ENCODE results near the gene DRGX.

The DRGX gene

DNA sequence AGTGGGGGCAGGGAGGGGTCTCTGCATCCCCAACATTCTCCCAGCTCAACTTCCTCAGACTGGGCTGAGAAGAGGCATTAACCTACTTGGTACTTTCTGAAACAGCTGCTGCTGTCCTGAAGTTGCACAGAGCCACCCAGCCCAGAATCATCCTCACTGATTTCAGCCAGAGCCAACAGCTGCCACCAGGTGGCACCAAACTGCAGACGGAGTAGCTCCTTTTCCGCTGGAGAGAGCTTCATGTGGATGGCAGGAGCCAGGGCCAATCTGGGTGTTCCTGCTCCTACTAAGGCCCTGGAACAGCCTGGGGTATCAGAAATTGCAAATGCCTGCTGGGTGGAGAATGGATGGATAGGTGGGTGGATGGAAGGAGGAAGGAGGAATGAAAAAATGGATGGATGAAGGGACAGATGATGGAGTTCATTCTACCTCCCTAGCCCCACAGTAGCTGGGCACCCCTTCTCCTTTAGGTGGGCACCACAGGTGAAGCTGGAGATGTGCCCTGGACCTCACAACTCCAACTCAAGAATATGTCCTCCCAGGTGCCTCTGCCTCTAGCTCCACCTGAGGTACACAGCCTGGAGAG is 11.8 kb upstream of the DRGX start:
- peak; percentile 67 for DNase-seq (ENCODE audit: low read depth)

DNA sequence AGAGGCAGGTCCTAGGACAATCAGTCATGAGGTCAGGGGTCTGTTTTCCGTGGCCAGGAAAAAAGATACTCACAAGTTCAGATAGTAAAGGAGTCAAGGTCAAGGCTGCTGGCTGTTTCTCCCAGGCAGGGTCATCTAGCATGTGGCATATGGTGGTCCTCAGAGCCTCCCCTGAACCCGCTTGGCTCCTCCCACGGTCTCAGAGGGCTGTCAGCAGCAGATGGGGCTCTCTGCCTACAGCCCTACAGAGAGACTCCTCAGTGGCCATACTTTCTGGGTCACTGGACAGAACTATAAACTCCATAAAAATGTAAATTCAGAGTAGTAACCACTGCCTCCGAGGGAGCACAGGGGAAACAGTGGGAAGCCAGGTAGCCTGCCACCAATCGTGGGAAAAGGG is 11.3 kb upstream of the DRGX start:
- DNase-seq (ENCODE audit: low read depth): no peak

DNA sequence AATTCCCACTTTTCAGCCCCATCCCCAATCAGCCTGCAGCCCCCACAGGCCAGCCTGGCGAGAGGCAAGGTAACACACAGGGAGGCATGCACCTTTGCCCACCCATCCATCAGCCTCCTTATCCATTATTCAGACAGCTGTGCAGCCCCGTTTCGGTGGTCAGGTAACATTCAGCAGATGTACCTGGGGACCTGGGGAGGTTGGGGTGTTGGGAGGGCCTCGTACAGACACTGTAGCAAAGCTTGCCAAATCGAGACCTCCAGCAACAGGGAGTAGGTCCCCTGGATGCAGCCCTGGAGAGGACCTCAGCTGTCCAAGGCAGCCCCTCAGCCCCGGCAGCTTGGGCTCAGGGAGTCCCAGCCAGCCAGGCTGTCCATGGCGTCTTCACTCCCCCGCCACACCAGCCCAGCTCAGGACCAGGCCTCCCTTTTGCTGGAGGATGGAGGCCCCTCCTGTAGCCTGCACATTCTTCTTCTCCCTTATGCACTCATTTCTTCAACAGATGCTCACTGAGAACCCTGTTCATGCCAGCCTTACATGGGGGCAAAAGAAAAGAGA is 8.5 kb upstream of the DRGX start:
- DNase-seq (ENCODE audit: low read depth): no peak

DNA sequence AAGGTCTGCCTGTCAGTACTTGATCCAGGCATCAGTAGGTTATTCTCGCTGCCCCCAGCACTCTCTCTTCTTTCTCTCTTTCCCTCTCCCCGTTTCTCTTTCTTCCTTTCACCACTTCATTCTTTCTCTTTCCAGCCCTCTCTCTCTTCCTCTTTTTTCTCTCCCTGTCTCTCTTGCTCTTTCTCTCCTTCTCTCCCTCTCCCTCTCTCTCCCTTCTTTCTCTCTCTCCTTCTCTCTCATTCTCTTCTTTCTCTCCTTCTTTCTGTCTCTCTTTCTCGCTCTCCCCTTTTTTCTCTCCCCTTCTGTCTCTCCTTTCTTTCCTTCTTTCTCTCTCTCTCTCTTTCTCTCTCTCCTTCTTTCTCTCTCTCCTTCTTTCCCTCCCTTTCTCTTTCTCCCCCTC is 7.5 kb upstream of the DRGX start:
- no peak for DNase-seq (ENCODE audit: low read depth)

DNA sequence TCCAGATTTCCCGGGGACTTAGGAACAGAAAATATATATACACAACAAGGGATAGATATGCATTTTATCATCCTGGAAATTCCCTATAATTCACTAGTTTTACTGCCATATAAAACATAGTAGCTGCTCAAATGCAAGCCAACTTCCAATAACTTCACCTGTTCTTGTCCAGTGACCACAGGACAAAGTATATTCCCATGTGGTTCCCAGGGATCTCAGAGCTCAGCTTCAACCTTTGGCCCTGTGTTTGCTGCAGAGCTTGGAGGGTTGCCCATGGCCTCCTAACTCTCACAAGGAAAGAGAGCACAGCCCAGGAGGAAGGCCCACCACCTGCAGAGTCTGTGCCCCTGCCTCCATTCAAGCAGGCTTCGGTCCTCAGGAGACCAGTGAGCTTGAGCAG is 4.5 kb upstream of the DRGX start:
- DNase-seq (ENCODE audit: low read depth): no peak

DNA sequence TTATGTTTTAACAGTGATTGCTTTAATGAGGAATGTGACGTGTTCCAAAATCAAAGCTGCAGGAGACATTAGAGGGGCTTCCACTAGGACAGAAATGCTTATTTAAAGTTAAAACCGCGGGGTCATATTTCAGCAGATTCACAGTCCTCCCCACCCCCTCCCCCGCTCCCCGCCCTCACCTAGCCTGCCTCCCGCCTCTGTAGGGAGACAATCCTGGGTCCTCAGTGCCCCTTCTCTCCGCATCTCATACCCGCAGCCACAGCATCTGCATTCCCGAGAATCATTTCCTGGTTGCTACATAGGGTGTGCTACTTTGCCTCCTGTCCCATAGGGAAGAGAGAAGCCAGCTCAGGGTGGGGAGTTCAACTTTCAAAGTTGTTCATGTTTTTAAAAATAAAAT is 3.1 kb upstream of the DRGX start:
- no peak for DNase-seq (ENCODE audit: low read depth)

DNA sequence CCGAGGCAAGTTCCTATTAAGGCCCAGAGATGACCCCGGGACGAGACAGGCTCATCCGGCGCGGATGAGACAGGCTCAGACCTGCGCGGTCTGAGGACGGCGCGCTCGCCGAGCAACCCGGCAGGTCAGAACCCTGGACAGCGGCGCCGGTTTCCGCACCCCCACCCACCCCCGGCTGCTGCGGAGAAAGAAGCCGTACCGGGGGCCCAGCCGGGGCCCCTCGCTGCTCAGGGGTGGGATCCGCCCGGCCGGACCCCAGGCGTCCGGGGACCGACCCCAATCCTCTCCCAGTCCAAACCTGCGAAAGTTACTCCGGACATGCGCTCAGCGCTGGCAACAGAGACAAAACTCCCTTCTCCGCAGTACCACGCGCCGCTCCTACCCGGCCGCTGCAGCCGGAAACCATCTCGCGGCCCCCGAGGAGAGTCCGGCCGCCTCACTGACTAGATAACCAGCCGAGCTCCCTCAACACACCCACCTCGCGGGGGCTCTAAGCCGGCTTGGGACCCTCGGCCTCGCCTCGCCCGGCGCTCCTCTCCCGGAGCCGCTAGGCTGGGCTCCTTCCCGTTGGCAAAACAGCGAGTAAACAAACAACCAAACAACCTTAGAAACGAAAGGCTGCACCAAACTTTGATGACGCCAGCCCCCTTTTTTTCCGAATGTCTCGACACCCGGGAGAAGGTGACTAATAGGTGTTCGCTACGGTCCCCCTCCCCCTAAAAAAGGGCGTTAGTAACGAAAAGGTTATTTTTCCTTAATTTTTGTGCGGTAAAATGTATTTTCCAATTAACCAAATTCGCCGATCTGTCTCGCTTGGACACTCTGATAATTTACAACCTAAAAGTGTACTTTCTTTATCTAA is 2.3 kb upstream of the DRGX start:
- peak; percentile 36 for DNase-seq (ENCODE audit: low read depth)

DNA sequence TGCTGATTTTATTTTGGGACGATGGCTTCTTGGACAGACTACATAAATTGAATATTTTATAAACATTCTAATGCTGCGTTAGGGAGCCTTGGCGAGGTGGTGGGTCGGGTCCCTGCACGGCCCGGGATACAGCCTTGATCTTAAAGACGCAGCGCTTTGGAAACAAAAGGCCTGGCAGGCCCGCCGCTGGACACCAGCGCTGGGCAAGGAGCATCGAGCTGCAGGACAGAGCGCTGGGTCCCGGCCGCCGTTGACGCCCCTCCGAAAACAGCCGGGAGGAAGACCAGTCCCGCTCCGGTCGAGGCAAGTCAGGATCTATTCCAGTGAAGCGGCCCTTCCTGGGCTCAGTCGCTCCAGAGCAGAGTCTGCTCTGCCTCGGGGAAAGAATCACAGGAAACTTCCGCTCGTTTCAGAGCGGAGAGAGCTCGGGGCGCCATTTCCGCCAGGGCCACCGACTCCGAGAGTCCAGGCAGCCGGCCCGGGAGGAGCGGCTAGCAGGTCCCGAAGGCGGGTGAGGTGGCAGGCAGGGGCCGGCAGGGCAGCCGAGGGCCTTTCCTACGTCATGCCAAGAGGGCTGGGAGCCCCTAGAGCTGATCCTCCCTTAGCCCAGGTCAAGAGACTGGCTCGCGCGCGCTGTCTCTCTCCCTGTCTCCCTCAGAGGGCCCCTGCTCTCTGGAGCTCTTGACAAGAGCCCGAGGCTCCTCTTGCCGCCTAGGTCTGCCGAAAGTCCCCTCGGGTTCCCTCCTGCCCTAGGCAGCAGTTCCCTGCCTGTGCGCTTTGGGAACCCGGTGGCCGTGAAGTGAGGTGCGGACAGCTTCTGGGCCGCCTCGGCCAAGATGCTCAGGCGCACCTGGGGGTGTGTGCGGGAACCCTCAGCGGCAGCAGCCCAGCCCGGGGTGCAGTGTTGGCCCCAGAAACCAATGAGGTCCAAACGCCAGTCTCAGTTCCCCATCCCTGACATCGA is 1.4 kb upstream of the DRGX start:
- no peak for DNase-seq (ENCODE audit: low read depth)

DNA sequence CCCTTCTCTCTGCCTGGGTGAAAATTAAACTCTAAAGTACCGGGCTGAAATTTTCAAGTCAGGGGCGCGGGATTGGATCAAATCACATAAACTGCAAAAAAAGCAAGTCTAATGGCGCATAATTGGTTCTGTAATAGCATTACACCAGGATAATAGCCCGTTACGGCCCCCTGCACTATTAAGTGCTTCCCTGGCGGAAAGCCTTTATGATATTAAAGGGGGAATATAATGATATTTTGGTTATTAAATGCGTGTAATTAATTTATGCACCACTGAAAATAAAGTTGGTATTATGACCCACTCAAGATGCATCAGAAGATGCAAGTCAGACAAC is 744 bp upstream of the DRGX start:
- no peak for DNase-seq (ENCODE audit: low read depth)

DNA sequence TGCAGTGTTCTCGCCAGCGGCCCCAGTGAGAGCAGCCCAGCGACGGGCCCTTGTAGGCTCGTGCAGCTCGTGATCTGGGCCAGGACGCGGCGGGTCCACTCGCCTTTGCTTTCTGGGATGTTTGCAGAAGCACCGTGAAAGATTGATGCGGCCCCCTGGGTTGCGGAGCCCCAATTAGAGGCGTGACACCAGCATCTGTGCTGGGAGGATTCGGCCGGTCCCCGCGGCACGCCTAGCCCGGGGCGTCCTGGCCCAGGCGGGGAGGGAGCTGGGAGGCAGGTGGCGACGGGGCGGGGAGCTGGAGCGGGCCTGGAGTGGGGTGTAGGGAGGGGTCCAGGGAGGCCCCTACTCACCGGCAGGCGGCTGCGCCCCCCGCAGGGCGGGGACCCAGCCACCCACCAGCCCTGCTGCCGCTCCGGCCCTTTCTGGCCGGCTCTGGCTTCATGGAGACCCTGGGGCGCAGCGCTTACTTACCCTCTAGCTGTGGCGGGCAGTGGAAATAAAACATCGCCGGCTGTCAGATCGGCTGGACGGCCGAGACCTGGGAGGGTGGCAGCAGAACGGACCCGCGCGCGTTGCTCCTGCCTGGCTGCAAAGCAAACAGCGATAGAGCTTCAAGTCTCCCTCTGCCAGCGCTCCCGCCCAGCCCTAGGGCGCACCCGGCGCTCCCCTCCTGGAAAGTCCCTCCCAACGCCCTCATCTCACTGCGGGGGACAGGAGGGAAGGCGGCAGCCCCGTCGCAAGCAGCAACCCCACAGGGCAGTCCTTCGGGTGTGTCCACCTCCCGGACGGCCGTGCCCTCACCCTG is 752 bp downstream of the DRGX start:
- no peak for DNase-seq (ENCODE audit: low read depth)

DNA sequence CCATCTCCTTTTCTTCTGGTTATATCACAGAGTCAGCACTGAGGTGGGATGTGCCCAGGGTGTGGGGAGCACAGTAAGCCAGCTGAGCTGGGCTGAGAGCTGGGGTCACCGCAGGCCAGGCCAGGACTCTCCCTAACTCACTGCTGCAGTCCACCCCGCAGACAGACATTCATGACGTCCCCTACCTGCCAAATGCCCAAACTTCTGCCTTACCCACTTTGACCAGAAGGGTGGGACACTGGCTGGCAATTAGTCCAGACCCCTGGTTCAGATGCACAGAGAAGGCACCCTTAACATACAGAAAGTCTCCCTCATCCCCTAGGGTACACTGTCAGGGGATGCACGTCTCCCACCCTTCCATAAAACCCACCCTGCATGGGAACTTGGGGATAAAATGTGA is 2.1 kb downstream of the DRGX start:
- DNase-seq (ENCODE audit: low read depth): no peak

DNA sequence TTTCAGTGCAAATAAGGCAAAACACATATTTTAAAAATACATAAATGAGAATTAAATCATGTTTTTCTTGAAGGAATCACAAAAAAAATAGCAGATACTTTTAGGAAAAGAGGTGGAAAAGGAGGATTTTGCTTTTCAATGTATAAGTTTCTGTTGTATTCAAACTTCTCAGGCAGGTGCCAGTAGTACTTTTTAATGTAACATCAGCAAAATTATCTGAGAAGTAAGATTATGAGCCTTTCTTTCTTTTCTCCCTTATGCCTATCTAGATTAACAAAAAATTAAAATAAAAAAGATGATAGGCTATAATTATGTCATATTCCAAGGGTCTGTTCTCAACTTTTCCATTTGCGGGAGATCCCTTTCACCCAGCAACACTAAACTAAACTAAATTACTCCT is 2.6 kb downstream of the DRGX start:
- no peak for DNase-seq (ENCODE audit: low read depth)

DNA sequence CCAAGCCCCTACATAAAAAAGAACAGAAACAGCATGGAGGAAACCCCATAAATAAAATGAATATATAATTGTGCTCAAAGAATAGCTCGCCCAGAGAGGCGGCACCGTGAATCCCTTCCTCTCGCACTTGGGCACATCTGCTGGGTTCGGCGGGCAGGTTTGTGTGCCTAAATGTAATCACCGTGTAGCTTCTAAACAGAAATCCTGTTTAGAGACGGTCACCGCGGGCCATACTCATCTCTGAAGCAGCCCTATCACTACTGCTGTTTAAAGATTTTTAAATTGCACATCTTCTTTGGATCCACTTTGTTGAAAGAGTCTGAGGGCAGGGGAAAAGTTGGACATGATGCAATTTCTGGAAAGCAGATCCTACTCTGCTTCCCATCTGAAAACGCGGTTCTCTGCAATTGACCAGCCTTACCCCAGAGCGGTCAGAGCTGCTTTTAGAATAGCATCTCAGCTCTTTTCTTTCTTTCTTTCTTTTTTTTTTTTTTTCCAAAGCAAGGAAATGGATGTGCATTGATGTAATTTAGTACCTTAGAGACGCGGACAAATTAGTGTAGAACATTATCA is 6.4 kb downstream of the DRGX start:
- DNase-seq (ENCODE audit: low read depth): no peak

DNA sequence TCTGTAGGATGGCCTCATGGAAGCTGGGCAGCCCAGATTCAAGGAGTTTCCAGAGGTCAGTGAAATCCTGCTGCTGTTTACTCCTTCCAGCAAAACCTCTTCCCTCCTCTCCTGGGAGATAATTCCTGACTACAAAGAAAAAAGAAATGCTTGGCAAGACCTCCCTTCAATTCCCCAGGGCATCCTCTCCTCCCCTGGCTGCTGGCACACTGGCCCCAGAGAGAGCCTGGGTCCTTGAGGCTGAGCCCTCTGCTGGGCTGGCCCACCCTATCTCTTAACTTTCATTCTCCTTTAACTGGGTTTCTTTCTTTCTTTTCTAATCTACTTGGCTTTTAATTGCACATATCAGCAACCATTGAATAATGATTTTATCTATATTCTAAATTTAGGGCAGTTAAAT is 7.7 kb downstream of the DRGX start:
- DNase-seq (ENCODE audit: low read depth): no peak

DNA sequence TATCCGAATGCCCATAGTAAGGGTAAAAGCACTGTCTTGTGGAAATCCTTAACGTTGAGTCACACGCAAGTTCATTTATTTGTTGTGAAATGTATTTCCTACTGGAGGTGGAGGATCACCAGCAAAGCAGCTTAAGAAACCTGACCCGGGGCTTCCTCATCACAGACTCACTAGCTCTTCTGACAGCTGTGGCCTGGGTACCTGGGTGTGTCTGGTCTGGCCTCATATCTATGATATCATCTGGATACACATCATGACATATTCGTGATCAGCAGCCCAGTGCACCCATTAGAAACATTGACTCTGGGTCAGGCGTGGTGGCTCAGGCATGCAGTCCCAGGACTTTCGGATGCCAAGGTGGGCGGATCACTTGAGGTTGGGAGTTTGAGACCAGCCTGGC is 8.8 kb downstream of the DRGX start:
- DNase-seq (ENCODE audit: low read depth): no peak

DNA sequence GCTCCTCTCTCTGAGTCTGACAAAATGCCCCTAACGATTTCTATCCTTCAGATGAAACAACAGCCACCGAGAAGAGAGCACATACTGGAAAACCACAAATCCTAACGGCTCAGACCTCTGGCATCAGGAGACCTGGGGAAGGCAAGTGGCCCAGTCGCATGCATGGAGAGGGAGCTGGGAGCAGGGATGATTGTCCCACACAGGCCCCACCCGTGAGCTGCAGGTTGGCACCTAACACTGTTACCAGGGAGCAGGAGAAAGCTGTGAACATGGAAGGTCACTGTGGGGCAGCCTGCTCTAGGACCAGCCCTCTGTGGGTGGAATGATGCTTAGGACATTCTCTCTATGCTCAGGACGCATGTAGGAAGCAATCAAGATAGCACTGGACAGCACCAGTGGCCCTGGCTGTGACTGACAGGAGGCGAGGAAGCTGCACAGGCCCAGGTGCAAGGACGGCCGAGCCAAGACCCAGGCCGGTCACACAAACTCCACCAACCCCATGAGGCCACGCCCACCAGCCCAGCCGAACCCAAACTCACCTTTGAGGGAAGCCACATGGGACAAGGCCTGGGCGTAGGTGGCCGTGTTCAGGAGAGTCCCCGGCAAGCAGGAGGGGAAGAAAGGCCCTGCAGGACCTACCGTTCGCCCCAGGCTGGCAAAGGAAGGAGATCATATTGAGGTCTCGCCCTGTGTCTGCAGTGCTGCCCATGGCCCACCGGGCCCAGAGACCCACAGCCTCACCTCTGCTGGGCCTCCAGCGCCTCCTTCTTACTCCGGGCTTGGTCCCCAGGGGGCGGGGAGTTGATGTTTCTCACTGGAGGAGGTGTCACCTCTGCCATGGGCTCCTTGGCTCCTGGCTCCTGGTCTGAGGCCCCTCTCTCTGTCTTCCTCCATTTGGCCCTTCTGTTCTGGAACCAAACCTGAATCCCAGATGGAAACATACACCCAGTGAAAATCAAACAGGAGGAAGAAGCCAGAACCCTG is 9.7 kb downstream of the DRGX start:
- DNase-seq (ENCODE audit: low read depth): no peak

DNA sequence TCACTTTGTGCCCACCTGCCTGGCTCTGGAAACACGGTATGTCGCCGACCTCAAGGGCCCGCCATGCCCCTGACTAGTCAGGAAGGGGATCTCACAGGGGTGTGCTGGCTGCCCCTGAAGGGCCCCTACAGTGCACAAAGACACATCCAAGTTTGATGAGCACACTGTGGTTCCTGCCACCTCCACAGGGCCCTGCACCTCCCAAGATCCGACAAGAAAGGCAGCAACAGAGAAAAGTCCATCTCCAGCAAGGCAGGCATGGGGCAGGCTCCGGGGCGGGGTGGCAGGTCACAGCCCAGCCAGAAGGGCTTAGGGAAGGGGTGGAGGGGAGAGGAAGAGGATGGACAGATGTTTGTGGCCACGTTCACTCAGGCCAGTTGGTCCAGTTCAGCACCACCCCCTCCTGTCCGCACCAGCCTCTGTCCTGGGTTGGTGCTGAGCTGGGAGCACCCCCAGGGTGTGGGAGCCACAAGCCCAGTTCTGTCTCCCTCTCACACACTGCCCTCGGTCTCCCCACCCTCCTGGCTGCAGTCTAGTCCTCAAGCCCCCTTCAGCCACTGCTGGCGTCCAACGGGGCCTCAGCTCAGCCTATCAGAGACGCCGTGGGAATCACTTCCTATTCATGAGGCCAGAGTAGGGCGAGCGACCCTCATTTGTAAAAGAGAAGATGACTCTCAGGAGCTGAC is 11.5 kb downstream of the DRGX start:
- no peak for DNase-seq (ENCODE audit: low read depth)

DNA sequence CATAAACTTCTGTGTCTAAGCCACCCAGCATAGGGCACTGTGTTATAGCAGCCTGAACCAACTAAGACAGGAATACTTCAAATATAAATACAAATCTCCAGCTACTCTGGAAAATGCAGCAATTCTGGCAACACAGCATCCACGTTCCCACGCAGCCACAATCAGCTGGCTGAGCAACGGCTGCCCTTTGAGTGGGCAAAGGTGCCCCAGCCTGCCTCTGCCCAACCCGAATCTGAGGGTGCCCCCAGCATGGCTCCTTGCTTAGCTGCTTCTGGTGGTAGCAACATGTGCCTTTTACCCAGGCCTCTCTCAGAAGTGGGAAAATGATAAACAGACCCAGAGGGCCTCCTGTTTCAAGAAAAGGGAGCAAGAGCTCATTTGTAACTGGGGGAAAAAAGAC is 12.0 kb downstream of the DRGX start:
- DNase-seq (ENCODE audit: low read depth): no peak

DNA sequence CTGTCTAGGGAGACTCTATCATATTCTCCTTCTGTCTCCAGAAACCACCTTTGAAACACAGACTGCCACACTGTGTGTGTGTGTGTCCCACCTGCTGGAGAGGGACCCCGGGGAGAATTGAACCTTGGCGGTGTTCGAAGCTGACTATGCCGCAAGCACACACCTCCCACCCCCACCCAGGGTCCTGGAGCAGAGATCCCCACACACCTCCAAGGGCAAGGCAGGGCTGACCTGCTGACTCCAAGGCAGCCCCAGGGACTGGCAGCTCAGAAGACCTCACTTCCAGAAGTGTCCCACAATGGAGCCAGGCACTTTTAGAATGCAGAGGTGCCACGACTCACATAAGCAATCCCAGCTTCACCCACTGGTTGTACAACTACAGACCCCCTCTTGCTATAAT is 13.1 kb downstream of the DRGX start:
- DNase-seq (ENCODE audit: low read depth): no peak

DNA sequence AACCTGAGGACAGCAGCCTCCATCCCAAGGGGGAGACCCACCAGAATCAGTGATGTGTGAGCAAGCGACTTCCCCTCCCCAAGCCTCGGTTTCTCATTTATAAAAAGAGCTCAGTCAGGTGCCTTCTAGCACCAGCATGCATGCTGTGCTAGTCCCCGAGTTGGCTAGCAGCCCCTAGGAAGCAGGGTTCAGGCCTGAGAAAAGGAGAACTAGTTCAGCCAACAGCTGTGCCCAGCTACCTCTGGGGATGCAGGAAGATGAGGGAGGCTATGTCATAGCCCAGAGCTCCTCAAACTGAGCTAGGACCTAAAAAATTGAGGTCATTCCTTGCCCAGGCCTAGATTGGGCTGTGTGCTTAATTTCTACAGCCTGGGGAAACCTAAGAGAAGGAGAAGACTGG is 13.7 kb downstream of the DRGX start:
- DNase-seq (ENCODE audit: low read depth): no peak
